SKM-1 (cell line): ENCODE measurements around the gene OR2T3.
"Not testable (repeated sequence)": the region's sequence is repeated elsewhere in the genome, so short reads cannot be mapped to it uniquely, and the experiment has no call there.

ENCODE experiments used
- DNase-seq: peaks from one replicate; lab custom pipeline; 2025; ENCODE audit not compliant: unreplicated experiment; lab: John Stamatoyannopoulos, UW

Gene OR2T3, protein sequence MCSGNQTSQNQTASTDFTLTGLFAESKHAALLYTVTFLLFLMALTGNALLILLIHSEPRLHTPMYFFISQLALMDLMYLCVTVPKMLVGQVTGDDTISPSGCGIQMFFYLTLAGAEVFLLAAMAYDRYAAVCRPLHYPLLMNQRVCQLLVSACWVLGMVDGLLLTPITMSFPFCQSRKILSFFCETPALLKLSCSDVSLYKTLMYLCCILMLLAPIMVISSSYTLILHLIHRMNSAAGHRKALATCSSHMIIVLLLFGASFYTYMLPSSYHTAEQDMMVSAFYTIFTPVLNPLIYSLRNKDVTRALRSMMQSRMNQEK

DNA sequence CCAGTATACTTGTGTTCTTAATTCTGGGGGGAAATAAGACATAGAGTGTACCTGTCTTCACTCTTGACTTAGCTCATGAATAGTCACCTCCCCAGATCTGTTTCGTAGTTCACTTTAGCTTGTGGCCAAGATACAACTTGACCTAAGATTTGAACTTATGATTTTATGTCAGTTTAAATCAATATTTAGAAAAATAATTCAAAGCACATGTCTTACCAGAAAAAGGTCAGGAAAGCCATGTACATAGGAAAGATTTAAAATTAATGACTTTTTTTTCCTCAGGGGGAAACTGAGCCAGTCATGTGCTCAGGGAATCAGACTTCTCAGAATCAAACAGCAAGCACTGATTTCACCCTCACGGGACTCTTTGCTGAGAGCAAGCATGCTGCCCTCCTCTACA is at the start of gene OR2T3:
Gene OR2T3, plus strand, starts transcription at position 301 of the 400 bp plus-strand sequence. Its CDS starts 0 bp downstream, at position 301.
- DNase-seq, result not testable (repeated sequence)

DNA sequence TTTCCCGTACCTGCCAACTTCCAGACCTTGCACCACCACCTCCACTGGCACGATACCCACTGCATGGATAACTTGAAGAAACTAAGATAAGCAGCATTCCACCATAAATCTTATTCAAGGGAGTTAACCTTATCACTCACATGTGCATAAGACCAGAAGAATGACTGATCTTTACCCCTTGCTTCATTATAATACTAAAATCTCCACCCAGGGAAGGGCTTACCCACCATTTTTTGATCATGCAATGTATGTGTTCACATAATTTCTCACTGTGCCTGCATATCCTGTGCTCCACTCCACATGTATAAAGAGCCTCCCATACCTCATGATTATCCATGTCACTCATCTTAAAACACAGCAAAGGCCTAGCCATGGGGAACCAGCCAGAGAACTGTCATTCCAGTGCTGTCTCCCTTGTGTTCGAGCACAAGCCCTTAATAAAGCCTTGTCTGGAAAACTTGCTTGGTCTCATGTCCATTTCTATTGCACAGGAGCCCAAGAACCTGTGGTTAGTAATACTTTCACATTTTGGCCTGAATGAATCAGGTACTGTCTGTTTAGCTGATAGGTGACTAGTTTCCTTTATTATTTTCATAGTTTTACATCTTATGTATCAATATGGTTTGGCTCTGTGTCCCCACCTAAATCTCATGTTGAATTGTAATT is 45.5 kb upstream of the OR2T3 start:
- DNase-seq, result not testable (repeated sequence)

DNA sequence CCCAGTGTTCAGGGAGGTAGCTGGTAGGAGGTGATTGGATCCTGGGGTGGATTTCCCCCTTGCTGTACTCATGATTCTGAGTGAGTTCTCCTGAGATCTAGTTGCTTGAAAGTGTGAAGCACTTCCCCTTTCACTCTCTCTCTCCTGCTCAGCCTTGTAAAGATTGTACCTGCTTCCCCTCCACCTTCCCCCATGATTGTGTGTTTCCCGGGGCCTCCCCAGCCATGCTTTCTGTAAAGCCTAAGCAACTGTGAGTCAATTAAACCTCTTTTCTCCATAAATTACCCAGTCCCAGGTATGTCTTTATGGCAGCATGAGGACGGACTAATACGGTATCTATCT is 45.0 kb upstream of the OR2T3 start:
- not testable (repeated sequence) for DNase-seq

DNA sequence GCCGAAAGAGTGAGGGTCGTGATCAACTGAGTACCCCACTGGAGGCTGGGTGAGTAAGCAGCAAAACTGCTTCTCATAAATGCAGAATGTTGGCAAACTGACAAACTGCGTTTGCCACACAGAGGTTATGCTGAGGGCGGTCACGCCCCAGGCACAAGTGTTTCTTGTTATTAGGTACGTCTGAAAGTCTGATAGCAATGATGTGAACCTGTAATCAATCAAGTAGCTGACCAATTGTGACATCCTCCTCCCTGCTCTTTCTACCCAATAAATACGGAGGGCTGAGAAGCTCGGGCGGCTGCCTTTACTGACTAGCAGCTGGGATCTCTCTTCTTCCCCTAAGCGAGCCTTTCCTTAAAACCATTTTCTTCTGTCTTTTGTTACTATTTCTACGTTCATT is 41.5 kb upstream of the OR2T3 start:
- DNase-seq, result not testable (repeated sequence)

DNA sequence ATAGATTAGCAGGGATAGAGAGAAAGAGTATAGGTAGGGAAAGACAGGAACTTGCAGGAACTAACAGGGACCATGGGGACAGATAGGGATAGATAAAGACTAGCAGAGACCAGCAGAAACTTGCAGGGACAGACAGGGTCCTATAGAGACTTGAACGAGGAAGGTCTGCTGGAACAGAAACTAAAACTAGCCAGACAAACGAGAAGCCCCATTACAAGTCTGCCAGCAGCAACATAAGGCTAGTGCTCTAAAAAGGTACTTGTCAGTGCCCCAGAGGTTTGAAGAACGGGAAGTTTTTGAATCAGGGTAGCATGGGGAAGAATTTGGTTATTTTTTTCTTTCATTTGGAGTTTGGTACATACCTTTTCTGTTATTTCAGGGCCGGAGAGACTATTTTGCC is 41.0 kb upstream of the OR2T3 start:
- DNase-seq, result not testable (repeated sequence)

DNA sequence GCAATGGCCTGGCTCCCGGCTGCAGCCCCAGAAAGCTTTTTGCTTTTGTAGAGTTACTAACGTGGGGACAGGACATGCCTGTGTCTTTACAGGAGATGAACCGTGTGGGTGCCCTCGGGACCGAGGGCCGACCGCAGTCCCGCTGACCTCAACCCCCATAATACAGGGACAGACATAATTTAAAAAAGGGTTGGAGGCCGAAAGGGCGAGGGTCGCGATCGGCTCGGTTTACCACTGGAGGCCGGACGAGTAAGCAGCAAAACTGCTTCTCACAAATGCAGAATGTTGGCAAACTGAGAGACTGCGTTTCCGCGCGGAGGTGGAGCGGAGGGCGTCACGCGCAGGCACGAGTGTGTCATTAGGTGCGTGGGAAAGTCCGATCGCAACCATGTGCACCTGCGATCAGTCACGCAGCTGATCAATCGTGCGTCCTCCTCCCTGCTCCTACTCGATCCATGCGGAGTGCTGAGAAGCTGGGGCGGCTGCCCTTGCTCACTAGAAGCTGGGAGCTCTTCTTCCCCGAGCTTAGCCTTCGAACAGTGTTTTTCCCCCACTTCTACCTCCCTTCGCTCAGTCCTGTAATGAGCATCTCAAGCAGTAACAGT is 39.2 kb upstream of the OR2T3 start:
- DNase-seq, result not testable (repeated sequence)

DNA sequence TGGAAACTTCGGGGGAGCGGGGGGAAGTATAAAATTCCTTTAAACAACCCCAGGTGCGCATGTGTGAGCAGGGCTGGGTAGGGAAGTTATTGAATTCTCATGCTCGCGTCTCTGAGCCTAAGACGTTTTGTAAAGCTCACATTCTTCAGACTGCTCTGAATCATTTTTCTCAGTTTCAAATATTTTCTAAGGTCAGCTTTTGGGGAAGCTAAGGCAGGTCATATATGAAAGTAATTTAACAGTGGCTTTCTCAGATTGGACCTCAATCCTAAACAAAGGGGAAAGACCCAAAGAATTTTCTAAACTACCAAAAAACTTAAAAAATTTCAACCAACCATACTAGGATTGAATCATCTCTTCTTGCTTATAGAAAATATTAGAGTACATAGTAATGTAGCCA is 38.2 kb upstream of the OR2T3 start:
- DNase-seq, result not testable (repeated sequence)

DNA sequence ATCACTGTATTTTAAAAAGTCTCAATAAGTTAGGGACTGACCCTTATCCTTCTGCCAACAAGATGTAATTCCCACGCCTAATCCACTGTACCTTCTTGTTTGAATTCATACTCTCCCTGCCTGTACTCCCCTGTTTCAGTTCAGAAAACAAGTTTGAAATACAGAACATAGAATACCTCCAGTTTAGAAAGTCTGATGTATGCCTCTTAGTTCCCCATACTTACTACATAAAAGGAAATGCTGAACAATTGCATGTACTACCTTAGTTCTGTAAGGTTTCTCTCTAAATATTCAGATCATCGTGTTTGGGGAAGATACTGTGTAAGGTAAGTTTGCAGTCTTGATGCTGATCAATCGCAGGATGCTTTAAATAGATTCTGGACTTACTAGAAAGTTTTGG is 36.8 kb upstream of the OR2T3 start:
- DNase-seq, result not testable (repeated sequence)

DNA sequence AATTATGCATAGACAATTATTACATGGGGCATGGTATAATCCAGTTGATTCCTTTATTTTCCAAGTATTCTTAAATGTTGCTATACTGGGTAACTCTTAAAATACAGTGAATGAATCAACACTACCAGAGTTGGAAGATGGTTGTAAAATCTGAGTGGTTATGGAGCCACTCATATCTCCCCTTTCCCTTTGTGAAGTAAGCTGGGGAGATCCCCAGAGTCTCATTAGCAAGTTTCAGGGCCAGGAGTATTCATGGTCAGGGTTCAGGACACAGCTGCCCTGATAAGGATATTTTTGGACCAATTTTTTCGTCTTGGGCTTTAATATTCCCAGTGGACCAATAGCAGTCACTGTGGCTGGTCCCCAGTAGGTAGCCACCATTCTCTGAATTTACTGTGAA is 34.5 kb upstream of the OR2T3 start:
- not testable (repeated sequence) for DNase-seq

DNA sequence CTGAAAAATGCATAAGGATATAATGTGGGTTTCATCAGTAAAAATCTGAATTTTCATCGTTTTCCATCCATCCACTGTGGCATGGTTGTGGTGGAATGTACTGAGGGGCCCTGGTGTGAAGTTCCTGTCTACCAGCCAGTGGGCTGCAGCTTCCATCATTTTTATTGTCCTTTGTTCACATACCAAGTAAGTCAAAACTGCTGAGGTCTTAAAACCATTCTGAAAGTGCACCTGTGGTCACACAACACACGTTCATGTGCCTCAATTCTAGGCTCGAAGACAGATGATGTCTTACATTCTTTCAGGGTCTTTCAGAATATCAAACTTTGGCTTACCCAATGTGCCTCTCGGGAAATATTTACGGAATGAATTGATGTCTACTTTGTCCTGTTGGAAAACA is 33.9 kb upstream of the OR2T3 start:
- DNase-seq, result not testable (repeated sequence)

DNA sequence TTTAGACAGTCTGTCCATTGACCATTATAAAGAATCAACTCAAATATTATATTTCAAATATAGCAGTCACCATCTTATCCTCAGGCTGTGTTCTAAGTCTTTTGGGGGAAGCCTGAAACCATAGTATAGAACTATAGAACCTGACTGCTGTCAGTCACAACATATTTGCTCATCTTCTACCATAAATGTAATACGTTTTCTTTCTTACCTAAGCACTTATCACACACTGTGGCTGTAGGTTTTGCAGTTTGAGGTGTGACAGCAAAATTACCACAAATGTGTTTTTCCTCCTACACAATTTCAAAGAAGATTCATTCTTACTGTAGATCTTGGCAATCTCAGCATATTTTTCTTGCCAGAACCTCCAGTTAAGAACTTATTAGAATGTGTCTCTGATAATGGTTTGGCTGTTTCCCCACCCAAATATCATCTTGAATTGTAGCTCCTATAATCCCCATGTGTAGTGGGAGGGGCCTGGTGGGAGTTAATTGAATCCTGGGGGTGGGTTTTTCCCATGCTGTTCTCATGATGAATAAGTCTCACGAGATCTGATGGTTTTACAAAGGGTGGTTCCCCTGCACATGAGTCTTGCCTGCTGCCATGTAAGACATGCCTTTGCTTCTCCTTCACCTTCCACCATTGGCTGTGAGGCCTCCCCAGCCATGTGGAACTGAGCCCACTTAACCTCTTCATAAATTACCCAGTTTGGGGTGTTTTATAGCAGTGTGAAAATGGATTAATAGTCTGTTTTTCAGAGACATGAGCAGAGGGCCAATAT is 30.5 kb upstream of the OR2T3 start:
- DNase-seq, result not testable (repeated sequence)

DNA sequence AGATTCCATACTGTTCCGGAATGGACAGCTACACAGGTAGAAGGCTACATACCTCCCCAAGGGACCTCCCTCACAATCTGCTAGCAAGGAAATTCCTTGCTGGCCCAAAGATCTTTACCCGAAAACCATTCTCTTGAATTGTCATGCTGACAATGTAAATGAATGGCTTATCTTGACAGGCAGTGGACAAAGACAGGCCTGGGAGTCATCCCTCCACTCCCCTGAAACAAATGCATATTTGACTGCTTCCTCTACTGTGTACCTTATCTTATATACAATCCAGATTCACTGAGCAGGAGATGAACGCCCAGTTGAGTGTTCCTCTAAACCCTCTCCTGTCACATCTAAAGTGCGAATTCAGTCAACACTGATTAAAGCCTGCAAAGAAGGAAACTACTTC is 28.5 kb upstream of the OR2T3 start:
- not testable (repeated sequence) for DNase-seq

DNA sequence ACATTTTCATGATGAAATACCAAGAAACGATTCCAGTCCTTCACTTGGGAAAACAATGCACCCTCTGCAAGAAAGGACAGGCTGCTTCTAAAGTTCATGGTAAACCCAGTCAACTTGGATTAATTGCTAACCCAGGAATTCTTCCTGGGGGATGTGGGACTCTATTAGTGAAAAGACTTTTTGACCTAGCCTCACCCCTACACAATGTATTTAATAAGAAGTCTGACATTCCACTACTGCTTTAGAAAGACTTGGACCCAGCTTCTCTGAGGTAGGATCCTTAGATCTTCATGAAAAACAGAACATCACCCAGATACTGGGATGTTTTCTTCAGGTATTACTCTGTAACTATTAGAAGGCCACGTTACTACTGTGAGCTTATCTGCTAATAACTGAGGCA is 27.8 kb upstream of the OR2T3 start, which contains the start of gene OR2T2:
Gene OR2T2, plus strand, starts transcription at position 239 of the 400 bp plus-strand sequence. CDS start 7,161 bp downstream, outside the sequence.
- DNase-seq, result not testable (repeated sequence)

DNA sequence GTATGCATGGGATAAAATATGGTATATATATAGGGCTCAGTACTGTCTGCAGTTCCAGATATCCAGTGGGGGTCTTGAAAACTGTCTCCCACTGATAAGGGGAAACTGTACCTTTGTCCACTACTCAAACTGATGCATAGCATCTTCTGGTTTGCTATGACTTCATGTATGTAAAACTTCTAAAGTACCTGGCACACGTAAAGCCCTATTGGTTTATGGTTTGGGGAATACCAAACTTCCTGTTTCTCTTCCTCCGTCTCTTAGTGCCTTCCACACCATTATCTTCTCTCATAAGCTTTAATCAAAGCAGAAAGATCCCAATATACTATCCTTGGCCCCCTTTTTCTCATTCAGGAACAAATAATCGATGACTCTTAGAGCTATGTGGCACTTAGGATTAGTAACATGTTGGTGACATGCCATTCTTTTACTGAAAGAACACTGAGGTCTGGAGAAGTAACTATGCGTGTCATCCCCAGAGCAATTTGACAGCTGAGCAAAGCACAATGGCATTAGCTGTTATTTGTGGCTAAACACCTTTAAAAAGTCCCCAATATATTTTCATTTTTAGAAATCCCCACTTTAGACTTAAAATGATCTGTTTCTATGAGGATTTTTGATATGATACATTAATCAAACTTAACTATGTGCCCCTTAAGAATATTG is 24.6 kb upstream of the OR2T3 start:
- DNase-seq, result not testable (repeated sequence)

DNA sequence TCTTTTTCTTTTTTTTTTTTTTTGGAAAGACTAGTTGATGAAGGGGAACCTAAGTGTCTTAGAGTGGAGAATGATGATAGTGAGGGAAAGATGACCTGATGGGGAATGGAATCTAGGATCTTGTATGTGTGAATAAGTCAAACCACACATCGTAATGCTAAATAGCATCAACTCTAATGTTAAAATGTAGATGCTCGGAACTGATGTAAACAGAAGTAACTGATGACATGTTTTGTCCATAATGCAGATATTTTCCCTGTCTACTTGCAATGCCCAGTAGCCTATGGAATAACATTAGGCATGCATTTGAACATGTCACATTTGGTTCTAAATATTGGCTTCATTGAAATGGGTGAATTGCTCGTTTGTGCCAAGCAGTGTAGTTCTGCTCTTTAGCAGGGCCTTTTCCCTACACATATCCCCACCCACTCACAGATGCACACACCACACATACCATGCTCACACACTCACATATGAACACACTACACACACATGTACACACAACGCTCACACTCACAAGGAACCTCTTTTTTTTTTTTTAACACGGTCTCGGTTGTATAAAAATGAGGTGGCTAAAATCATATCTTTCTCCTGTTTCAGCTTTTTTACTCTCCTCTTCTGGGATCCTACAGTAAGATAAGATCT is 23.2 kb upstream of the OR2T3 start:
- DNase-seq, result not testable (repeated sequence)

DNA sequence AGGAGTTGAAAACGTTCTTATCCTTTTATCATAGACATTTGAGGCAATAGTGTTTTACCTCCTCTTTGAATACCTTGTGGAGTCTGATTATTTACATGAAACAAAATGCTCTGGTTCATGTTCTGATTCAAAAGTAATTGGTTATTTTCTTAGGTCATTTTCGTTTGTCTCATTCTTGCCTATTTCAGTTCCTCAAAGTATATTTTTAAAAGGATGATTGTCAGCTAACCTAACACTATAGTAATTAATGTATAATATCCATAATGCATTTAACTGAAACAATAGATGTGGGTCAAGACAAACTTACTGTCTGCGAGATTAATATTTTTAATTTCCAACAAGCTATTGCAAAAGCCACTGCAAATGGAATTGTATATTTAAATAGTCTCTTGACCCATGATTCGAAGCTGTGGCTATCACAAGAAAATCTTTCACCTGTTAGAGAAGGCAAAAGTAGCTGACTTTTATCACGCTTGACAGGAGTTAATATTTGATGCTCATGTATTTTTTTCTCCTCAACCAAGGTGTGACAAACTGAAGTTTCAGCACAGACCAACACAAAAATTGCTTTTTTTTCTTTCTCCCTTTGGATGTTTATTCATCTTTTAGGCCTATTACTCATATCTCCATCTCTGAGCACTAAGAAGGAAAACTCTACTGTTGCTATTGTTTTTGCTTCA is 22.5 kb upstream of the OR2T3 start:
- not testable (repeated sequence) for DNase-seq

DNA sequence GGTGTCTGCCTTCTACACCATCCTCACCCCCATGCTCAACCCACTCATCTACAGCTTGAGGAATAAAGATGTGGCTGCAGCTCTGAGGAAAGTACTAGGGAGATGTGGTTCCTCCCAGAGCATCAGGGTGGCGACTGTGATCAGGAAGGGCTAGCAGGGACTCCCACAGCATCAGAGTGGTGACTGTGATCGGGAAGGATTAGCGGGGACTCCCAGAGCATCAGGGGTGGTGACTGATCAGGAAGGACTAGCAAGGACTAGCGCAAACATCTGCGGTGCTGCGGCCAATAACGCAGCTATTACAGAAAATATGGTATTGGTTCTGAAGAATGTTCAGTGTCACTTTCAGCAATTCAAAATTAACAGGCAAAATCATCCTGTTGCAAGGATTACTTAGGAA is 19.5 kb upstream of the OR2T3 start:
- DNase-seq, result not testable (repeated sequence)

DNA sequence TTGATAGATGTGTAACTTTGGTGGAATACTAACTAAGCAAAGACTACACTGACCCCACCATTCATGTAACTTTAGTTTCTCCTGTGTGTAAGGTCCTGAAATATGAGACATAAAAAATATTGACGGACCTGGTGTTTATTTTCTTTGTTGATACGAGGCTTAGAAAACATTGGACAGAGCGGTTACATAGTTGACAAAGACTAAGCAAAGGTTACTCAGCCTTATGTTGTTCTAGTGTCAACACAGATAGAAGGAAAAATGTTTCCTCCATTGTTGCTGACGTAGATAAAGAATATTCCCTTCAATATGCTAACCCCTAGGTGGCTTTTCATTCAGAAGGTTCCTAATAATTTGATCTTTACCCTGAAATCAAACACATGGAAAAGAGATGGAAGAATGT is 18.1 kb upstream of the OR2T3 start:
- not testable (repeated sequence) for DNase-seq

DNA sequence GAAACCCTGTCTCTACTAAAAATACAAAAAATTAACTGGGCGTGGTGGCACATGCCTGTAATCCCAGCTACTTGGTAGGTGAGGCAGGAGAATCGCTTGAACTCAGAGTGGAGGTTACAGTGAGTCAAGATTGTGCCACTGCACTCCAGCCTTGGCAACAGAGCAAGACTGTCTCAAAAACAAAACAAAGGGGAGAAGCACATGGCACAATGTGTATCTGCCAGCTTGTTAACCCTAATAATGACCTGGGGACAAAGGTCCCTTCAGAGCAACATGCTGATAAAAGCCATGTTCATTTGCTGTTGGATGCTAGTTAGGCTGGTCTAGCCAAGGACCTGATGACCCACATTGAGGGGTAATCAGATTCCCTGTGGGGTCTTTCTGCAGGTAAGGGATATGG is 16.5 kb upstream of the OR2T3 start:
- not testable (repeated sequence) for DNase-seq

DNA sequence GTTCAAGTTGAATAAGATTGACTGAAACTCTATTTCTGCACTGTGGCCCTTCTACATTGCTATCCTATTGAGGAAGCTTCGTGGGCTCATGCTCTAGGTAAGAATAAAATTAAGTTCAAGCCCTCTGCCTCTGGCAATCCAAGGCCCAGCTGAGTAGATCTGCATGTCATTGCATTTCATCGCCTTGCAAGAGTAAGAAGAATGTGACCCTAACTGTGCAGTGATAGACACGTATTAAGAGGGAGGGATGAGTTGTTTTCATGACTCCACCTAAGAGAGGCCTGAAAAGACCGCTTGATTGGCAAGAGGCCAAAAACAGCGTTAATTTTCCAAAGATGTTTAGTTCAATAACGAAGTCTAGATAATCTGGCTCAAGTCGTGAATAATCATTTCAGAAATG is 14.0 kb upstream of the OR2T3 start:
- DNase-seq, result not testable (repeated sequence)
